Body of pancreas (tissue), 4 donors: ENCODE data around the gene ANKRD33B. TPM values are rescaled to one million over a fixed set of nuclear protein-coding genes. Genes with fewer than 3 reads are reported as not detected.

ENCODE experiments used
- ATAC-seq: fragments of 150-250 bp; one replicate; pipeline ENCODE4 v1.9.1; 2016
- DNase-seq, 4 donors: peaks; one replicate each; pipeline ENCODE4 v3.0.0-alpha.2; 2019
- H3K27ac ChIP-seq, 4 donors: fragments of 200-600 bp; sonication (generic); 1 replicate in 3 of 4; 2 replicates in 1 of 4; pipeline versions ENCODE4 v1.5.1 to v1.6.1; 2016 to 2019; ENCODE audit warnings: mild to moderate bottlenecking in 1 of 4, mixed read lengths in 1 of 4, moderate library complexity in 1 of 4
- H3K27me3 ChIP-seq, 2 donors: fragments of 200-600 bp; sonication (generic); one replicate each; pipeline ENCODE4 v1.6.0; 2016; ENCODE audit warnings: mild to moderate bottlenecking in 1 of 2
- H3K36me3 ChIP-seq, 2 donors: fragments of 200-600 bp; sonication (generic); replicated peaks in 1 of 2; 2 replicates each; pipeline ENCODE4 v1.5.1; 2016; ENCODE audit warnings: low read depth in 2 of 2; ENCODE audit not compliant: insufficient read depth in 1 of 2
- H3K4me1 ChIP-seq: fragments of 200-600 bp; sonication (generic); one replicate; pipeline ENCODE4 v1.6.0; 2016
- H3K4me3 ChIP-seq, 2 donors: fragments of 200-600 bp; sonication (generic); 1 replicate in 1 of 2; 2 replicates in 1 of 2; pipeline ENCODE4 v1.5.1; 2016 to 2019
- H3K9me3 ChIP-seq, 3 donors: fragments of 200-600 bp; sonication (generic); 1 replicate in 2 of 3; 2 replicates in 1 of 3; pipeline ENCODE4 v1.5.1; 2016
- POLR2A ChIP-seq, 3 donors: fragments of 450-650 bp; IDR thresholded peaks; one replicate each; pipeline ENCODE4 v1.6.1; 2016; ENCODE audit warnings: antibody characterized with exemption in 3 of 3, mild to moderate bottlenecking in 2 of 3
- WGBS, 2 donors: methylation state at CpG; one replicate each; pipeline ENCODE4 v1.1.5; 2017; 5-methylcytosine and 5-hydroxymethylcytosine counted together
- intact Hi-C: fragments of 100-400 bp; cut with DNase I; formaldehyde crosslinking; loops from one replicate; pipeline ENCODE4 v1.15.1; 2023
- total RNA-seq, 2 donors: library from RNA; depleted of rRNA; stranded (reverse); fragments of >200 nt; gene quantifications; one replicate each; pipeline ENCODE4 v1.1.0, GENCODE V29; 2016
- TF ChIP-seq, protein P1 (sequence below), 7 experiments: fragments of 450-650 bp in 4 of 7; fragments of 200-600 bp in 3 of 7; sonication (generic) in 3 of 7; IDR thresholded peaks; one replicate each; pipeline ENCODE4 v1.5.1; 2016 to 2019; ENCODE audit warnings: antibody characterized with exemption in 7 of 7

ANKRD33B gene
- total RNA-seq, 2 donors from 2014 or later = 2.3 to 3.9 TPM

DNA sequence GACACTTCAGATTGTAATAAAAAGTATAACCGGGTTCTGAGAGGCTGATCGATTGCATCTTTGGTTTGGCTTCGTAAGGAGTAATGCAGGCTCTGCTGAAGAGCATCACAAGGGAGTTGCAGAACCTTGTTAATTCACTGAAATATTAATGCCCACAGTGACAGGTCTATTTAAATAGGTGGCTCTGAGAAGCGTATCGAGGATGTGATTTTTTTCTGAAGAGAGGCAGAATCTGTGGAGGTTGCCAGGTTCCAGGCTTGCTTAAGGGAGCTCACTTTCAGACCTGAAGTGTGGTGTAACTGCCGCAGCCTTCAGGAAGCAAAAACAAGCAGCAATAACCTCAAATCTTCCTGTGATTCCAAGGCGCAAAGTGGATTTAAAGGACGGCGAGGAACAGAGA, 80.3 kb downstream of the ANKRD33B start:
- Histone ChIP-seq H3K4me3 (no peak overlapping the region), H3K9me3 (no peaks in the 10 kb centered on the region), H3K36me3 (no peaks in the 10 kb centered on the region), H3K4me1 (no peaks in the 10 kb centered on the region), H3K27ac (no peak overlapping the region), H3K27me3 (no peaks in the 10 kb centered on the region)
- 59 to 61% methylated on average over 9 of the region's 9 CpGs for WGBS, 2 donors
- ATAC-seq (no peak), DNase-seq (no peak)
- intact Hi-C loops = no loop called here
- TF ChIP-seq, protein P1, sequence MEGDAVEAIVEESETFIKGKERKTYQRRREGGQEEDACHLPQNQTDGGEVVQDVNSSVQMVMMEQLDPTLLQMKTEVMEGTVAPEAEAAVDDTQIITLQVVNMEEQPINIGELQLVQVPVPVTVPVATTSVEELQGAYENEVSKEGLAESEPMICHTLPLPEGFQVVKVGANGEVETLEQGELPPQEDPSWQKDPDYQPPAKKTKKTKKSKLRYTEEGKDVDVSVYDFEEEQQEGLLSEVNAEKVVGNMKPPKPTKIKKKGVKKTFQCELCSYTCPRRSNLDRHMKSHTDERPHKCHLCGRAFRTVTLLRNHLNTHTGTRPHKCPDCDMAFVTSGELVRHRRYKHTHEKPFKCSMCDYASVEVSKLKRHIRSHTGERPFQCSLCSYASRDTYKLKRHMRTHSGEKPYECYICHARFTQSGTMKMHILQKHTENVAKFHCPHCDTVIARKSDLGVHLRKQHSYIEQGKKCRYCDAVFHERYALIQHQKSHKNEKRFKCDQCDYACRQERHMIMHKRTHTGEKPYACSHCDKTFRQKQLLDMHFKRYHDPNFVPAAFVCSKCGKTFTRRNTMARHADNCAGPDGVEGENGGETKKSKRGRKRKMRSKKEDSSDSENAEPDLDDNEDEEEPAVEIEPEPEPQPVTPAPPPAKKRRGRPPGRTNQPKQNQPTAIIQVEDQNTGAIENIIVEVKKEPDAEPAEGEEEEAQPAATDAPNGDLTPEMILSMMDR (IDR thresholded peaks at IDR 0.05) = no peak
- no peak for TF ChIP-seq POLR2A (IDR thresholded peaks at IDR 0.05)

DNA sequence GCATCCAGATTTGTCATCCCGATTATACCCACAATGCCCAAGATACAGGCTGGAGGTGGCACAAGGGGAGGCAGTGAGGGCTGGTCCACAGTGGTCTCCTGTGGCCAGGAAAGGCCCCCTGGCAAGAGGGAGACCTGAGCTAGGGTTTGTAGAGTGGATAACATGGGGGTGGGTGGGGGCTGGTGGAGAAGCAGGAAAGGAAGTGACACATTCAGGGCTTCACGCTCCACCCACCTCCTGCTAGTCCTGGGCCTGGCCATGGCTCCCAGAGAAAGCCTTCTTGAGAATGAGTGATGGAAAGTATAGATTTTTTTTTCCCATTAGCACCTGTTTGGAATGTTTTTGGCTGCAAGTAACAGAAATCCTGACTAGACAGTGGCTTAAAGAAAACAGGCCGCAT, 81.3 kb downstream of the ANKRD33B start:
- Histone ChIP-seq H3K4me3 (no peak overlapping the region), H3K27me3 (no peaks in the 10 kb centered on the region), H3K9me3 (no peaks in the 10 kb centered on the region), H3K36me3 (no peaks in the 10 kb centered on the region), H3K27ac (no peak overlapping the region), H3K4me1 (no peaks in the 10 kb centered on the region)
- WGBS, 2 donors = 90 to 93% methylated on average over 3 of the region's 3 CpGs
- DNase-seq (no peak), ATAC-seq (no peak)
- no peak for TF ChIP-seq POLR2A (IDR thresholded peaks at IDR 0.05)
- TF ChIP-seq, protein P1 (IDR thresholded peaks at IDR 0.05) = no peak
- intact Hi-C loops = no loop called here

DNA sequence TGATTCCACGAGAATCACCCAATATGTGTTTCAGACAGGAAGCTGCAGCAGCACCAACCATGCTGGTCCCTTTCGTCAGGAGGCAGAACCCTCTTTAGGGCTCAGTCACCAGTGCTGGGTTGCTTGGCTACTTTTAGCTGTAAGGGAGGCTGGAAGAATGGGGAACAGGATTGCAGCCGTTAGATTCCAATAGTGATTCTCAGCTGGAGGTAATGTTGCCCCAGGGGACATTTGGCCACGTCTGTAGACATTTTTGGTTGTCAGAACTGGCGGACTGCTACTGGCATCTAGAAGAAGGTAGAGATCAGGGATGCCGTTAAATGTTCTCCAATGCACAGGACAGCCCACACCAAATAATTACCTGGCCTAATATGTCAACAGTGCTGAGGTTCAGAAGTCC, 81.8 kb downstream of the ANKRD33B start:
- Histone ChIP-seq H3K4me3 (no peak overlapping the region), H3K4me1 (no peaks in the 10 kb centered on the region), H3K36me3 (no peaks in the 10 kb centered on the region), H3K27me3 (no peaks in the 10 kb centered on the region), H3K9me3 (no peaks in the 10 kb centered on the region), H3K27ac (no peak overlapping the region)
- ATAC-seq (no peak), DNase-seq (no peak)
- intact Hi-C loops = no loop called here
- WGBS, 2 donors = 69 to 70% methylated on average over 5 to 6 of the region's 6 CpGs
- no peak for TF ChIP-seq POLR2A (IDR thresholded peaks at IDR 0.05)
- TF ChIP-seq, protein P1 (IDR thresholded peaks at IDR 0.05) = no peak

DNA sequence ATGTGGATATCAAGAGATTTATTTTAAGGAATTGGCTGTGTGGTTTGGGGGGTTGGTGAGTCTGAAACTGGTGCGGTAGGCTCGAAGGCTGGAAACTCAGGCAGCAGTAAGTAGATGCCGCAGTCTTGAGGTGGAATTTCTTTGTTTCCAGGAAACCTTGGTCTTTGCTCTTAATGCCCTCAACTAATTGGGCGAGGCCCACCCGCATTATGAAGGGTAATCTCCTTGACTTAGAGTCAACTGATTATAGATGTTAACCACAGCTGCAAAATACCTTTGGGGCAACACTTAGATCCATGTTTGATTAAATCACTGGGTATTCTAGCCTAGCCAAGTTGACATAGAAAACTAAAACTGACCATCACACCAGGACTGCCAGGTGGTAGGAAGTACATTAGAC, 83.8 kb downstream of the ANKRD33B start:
- no peaks in the 10 kb centered on the region for H3K9me3 ChIP-seq
- intact Hi-C loops = no loop called here
- H3K27me3 ChIP-seq = no peaks in the 10 kb centered on the region
- no peaks in the 10 kb centered on the region for H3K36me3 ChIP-seq
- H3K4me1 ChIP-seq = no peaks in the 10 kb centered on the region
- TF ChIP-seq, protein P1 (IDR thresholded peaks at IDR 0.05) = no peak
- no peak for TF ChIP-seq POLR2A (IDR thresholded peaks at IDR 0.05)
- 90 to 92% methylated on average over 5 of the region's 5 CpGs for WGBS, 2 donors
- H3K4me3 ChIP-seq = no peak overlapping the region
- H3K27ac ChIP-seq = no peak overlapping the region
- ATAC-seq (no peak), DNase-seq (no peak)

DNA sequence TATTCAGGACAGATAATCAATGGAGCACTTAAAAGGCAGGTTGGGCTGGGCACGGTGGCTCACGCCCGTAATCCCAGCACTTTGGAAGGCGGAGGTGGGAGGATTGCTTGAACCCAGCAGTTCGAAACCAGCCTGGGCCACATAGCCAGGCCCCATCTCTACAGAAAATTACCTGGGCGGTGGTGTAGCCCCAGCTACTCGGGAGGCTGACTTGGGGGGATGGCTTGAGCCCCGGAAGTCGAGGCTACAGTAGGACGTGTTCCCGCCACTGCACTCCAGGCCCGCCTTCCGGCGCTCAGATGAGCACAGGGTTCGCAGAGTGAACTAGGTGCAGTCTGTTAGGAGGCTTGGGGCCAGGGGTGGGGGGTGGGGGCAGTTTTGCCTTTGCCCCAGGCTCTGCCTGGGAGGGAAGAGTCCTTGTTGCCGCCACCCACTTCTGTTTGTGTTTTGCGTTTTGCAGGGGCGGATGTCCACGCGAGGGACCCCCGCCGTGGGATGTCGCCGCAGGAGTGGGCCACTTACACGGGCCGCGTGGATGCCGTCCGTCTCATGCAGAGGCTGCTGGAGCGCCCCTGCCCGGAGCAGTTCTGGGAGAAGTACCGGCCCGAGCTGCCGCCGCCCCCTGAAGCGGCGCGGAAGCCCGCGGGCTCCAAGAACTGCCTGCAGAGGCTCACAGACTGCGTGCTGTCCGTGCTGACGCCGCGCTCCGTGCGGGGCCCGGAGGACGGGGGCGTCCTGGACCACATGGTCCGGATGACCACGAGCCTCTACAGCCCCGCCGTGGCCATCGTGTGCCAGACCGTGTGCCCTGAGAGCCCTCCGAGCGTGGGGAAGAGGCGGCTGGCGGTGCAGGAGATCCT, 85.2 kb downstream of the ANKRD33B start:
- DNase-seq (no peak), ATAC-seq (no peak)
- Histone ChIP-seq H3K9me3 (no peaks in the 10 kb centered on the region), H3K27me3 (no peaks in the 10 kb centered on the region), H3K27ac (no peak overlapping the region), H3K4me3 (no peak overlapping the region), H3K36me3 (no peaks in the 10 kb centered on the region), H3K4me1 (no peaks in the 10 kb centered on the region)
- 37 to 84% methylated on average over 5 to 58 of the region's 60 CpGs for WGBS, 2 donors
- no peak for TF ChIP-seq POLR2A (IDR thresholded peaks at IDR 0.05)
- TF ChIP-seq, protein P1 (IDR thresholded peaks at IDR 0.05) = no peak
- intact Hi-C loops = no loop called here
